Subcutaneous preadipocyte (primary cell): Measurements from ENCODE around the gene OR4A47. TPM values are rescaled to one million over a fixed set of nuclear protein-coding genes. Genes with fewer than 3 reads are reported as not detected.

Experiments used
- total RNA-seq: library from RNA; depleted of rRNA; stranded (reverse); fragments of >200 nt; gene quantifications from 2 replicates; pipeline ENCODE4 v1.2.3, GENCODE V29; 2012

OR4A47 gene, protein sequence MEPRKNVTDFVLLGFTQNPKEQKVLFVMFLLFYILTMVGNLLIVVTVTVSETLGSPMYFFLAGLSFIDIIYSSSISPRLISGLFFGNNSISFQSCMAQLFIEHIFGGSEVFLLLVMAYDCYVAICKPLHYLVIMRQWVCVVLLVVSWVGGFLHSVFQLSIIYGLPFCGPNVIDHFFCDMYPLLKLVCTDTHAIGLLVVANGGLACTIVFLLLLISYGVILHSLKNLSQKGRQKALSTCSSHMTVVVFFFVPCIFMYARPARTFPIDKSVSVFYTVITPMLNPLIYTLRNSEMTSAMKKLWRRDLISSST
- not detected in 2 replicates for total RNA-seq

DNA sequence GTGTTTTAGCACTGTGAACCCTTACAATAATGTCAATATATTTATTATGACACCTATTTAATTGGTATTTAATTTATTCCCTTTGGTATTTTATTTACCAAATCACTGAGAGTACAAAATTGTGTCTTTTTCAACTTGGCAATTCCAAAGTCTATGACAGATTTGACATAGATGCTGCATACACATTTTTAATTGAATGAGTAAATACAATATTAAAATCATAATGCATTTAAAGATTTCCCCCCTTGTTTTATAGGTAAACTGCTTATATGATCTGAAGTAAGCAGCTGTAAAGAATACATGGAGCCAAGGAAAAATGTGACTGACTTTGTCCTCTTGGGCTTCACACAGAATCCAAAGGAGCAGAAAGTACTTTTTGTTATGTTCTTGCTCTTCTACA is at the start of gene OR4A47:
OR4A47 (plus strand) TSS at position 301 of the 400 bp plus-strand sequence; CDS start at position 301, 0 bp downstream.

Other genes starting within 250 kb of the OR4A47 start
- gene OR4X2, start 243.7 kb upstream of the OR4A47 start, total RNA-seq: not detected in 2 replicates
- not detected in 2 replicates for gene OR4X1, start 224.9 kb upstream of the OR4A47 start, total RNA-seq
- gene OR4S1, start 182.6 kb upstream of the OR4A47 start, total RNA-seq: not detected in 2 replicates
- not detected in 2 replicates for gene OR4C3, start 163.9 kb upstream of the OR4A47 start, total RNA-seq
- not detected in 2 replicates for gene OR4C5, start 122.3 kb upstream of the OR4A47 start, total RNA-seq